ENCODE measurements around the gene CNPY3.

The CNPY3 gene

GRCh38 chr6:42961020-42961470 is 31.8 kb downstream of the CNPY3 start:
- no peak for DNase-seq

GRCh38 chr6:42962096-42962495 is 32.8 kb downstream of the CNPY3 start:
- no peak for DNase-seq

- no peak for DNase-seq
Measured at GRCh38 chr6:42962502-42963178, 33.4 kb downstream of the CNPY3 start.

GRCh38 chr6:42963179-42963854 is 34.0 kb downstream of the CNPY3 start:
- no peak for DNase-seq

- DNase-seq = peak; percentile 38
Measured at GRCh38 chr6:42963855-42964605, 34.8 kb downstream of the CNPY3 start.

- DNase-seq = no peak
Measured at GRCh38 chr6:42966571-42966970, 37.3 kb downstream of the CNPY3 start.

GRCh38 chr6:42967228-42967627 is 37.9 kb downstream of the CNPY3 start:
- DNase-seq = no peak

GRCh38 chr6:42968126-42968701 is 38.9 kb downstream of the CNPY3 start:
- no peak for DNase-seq

GRCh38 chr6:42968783-42969182 is 39.5 kb downstream of the CNPY3 start:
- DNase-seq = no peak

- no peak for DNase-seq
Measured at GRCh38 chr6:42969431-42969830, 40.2 kb downstream of the CNPY3 start.

GRCh38 chr6:42969934-42970333 is 40.7 kb downstream of the CNPY3 start:
- DNase-seq = no peak

GRCh38 chr6:42970871-42971612 is 41.8 kb downstream of the CNPY3 start:
- peak; percentile 43 for DNase-seq

- DNase-seq = no peak
Measured at GRCh38 chr6:42971746-42972327, 42.6 kb downstream of the CNPY3 start.

GRCh38 chr6:42973926-42974325 is 44.6 kb downstream of the CNPY3 start:
- DNase-seq = no peak

GRCh38 chr6:42974919-42975505 is 45.7 kb downstream of the CNPY3 start:
- DNase-seq = no peak

GRCh38 chr6:42978487-42978838 is 49.2 kb downstream of the CNPY3 start:
- DNase-seq = no peak

GRCh38 chr6:42978839-42979522 is 49.7 kb downstream of the CNPY3 start, which contains the start of gene PEX6:
Gene PEX6 (minus strand): TSS chr6:42979181. CDS start chr6:42979150, 31 bp downstream.
- peak; percentile 85 for DNase-seq

GRCh38 chr6:42979523-42980177 is 50.4 kb downstream of the CNPY3 start:
- peak; percentile 26 for DNase-seq

GRCh38 chr6:42981836-42982235 is 52.6 kb downstream of the CNPY3 start:
- no peak for DNase-seq
